ENCODE measurements around the gene SMURF2.

GRCh38 chr17:64579917-64580316, 82.2 kb downstream of the SMURF2 start:
- TF ChIP-seq EP300 (IDR thresholded peaks at IDR 0.05) = no peak
- TF ChIP-seq CTCF (IDR thresholded peaks at IDR 0.05) = no peak
- TF ChIP-seq POLR2A (IDR thresholded peaks at IDR 0.05) = no peak

All from ovary (tissue), 3 donors.